ENCODE data around the gene MELTF. TPM values are rescaled to one million over a fixed set of nuclear protein-coding genes. Genes with fewer than 3 reads are reported as not detected.

Gene MELTF
- total RNA-seq, 1 experiment from 2014 or later = 9.2 TPM

GRCh38 chr3:197050511-197050910 is 20.9 kb upstream of the MELTF start:
- Histone ChIP-seq H3K27ac (ENCODE audit: insufficient read length, low read depth, low read length) (no peak overlapping the region), H2BK15ac (ENCODE audit: low read depth, low read length) (no peak overlapping the region), H3K18ac (ENCODE audit: insufficient read length, low read depth, low read length) (no peak overlapping the region), H4K5ac (ENCODE audit: insufficient read length, low read depth, low read length) (no peak overlapping the region), H3K4ac (ENCODE audit: low read depth, low read length) (no peak overlapping the region), H2BK12ac (ENCODE audit: insufficient read length, low read depth, low read length) (no peak overlapping the region), H3K14ac (ENCODE audit: insufficient read depth, low read length) (no peak overlapping the region), H3K4me1 (ENCODE audit: insufficient read depth, low read length) (no peaks in the 10 kb centered on the region), H4K8ac (replicated peaks; ENCODE audit: insufficient read length, low read depth, low read length) (no peak overlapping the region), H3T11ph (ENCODE audit: low read length) (no peak overlapping the region), H3K9me3 (ENCODE audit: control insufficient read depth, low read depth, low read length) (no peaks in the 10 kb centered on the region), H3K4me2 (ENCODE audit: insufficient read depth, insufficient read length, low read length) (no peak overlapping the region), H3K79me1 (ENCODE audit: insufficient read depth, low read depth, low read length, poor library complexity, severe bottlenecking) (no peaks in the 10 kb centered on the region), H3K23ac (ENCODE audit: insufficient read length, low read depth, low read length) (no peak overlapping the region), H3K23me2 (ENCODE audit: insufficient read length, low read depth, low read length, poor library complexity, severe bottlenecking) (no peaks in the 10 kb centered on the region), H4K91ac (ENCODE audit: insufficient read length, low read depth, low read length) (no peak overlapping the region), H2BK5ac (ENCODE audit: insufficient read length, low read length) (no peak overlapping the region), H2AK5ac (ENCODE audit: insufficient read length, low read length) (no peak overlapping the region), H3K9ac (ENCODE audit: extremely low read depth, insufficient read length, low read length) (no peak overlapping the region), H3K27me3 (ENCODE audit: insufficient read depth, low read length) (no peaks in the 10 kb centered on the region), H2BK120ac (ENCODE audit: low read depth, low read length, poor library complexity, severe bottlenecking) (no peak overlapping the region), H2AFZ (ENCODE audit: low read length) (no peak overlapping the region), H3K79me2 (ENCODE audit: insufficient read depth, low read length) (no peaks in the 10 kb centered on the region), H3K56ac (ENCODE audit: insufficient read length, low read depth, low read length) (no peak overlapping the region), H4K20me1 (ENCODE audit: control insufficient read depth, insufficient read depth, insufficient read length) (no peaks in the 10 kb centered on the region), H2BK20ac (ENCODE audit: low read depth, low read length, poor library complexity, severe bottlenecking) (no peak overlapping the region)
- no peaks in the 10 kb centered on the region for H3K27me3 Mint-ChIP-seq (ENCODE audit: low read depth)
- no CpG with 5 or more reads among the region's 2 CpGs for WGBS (ENCODE audit: extremely low coverage, insufficient read length, low lambda C conversion rate)
- H3K27ac Mint-ChIP-seq = no peak overlapping the region
- H3K36me3 Mint-ChIP-seq (ENCODE audit: insufficient read depth in 1 of 3, low read depth in 3 of 3) = peaks cover 10 to 62% (median 46%) of the 10 kb centered on the region in 3 experiments; a peak in 6 of 7 replicates
- no peaks in the 10 kb centered on the region for H3K9me3 Mint-ChIP-seq
- no peak for DNase-seq
- no peak for TF ChIP-seq CTCF (conservative IDR thresholded peaks at IDR 0.05)
- no peaks in the 10 kb centered on the region for H3K4me1 Mint-ChIP-seq
- no peak overlapping the region for H3K4me3 Mint-ChIP-seq

Measured in H9 (cell line).